ENCODE measurements around the gene GALR1.
A peak's percentile ranks its signal among the peaks of the same experiment; 100 is the strongest.
"Not testable (repeated sequence)": the region's sequence is repeated elsewhere in the genome, so short reads cannot be mapped to it uniquely, and the experiment has no call there.

The GALR1 gene

DNA sequence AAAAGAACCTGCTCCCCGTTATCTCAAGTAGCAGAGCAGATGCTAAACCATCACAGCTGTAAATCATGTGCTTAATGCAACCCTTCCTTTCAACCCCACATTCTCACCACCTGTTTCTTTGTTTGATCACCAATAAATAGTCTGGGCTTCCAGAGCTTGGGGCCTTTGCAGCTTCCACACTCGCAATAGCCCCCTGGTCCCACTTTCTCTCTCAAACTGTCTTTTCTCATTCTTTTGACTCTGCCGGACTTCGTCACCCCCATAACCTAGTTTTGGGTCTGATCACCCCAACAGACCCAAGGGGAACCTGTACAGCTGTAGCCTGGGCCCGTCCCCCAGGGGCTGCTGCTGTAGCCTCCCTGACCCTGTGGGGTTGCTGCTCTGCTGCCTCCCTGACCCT lies 10.4 kb upstream of the GALR1 start:
- DNase-seq; intact Hi-C loops (cut with DNase I): not testable (repeated sequence)

- DNase-seq: no peak
- intact Hi-C loops (cut with DNase I): no loop called here
Observed at GRCh38 chr18:77248873-77249568, 627 bp upstream of the GALR1 start.

- intact Hi-C loops (cut with DNase I): no loop called here
- DNase-seq: no peak
Observed at GRCh38 chr18:77250501-77250925, 865 bp downstream of the GALR1 start.

DNA sequence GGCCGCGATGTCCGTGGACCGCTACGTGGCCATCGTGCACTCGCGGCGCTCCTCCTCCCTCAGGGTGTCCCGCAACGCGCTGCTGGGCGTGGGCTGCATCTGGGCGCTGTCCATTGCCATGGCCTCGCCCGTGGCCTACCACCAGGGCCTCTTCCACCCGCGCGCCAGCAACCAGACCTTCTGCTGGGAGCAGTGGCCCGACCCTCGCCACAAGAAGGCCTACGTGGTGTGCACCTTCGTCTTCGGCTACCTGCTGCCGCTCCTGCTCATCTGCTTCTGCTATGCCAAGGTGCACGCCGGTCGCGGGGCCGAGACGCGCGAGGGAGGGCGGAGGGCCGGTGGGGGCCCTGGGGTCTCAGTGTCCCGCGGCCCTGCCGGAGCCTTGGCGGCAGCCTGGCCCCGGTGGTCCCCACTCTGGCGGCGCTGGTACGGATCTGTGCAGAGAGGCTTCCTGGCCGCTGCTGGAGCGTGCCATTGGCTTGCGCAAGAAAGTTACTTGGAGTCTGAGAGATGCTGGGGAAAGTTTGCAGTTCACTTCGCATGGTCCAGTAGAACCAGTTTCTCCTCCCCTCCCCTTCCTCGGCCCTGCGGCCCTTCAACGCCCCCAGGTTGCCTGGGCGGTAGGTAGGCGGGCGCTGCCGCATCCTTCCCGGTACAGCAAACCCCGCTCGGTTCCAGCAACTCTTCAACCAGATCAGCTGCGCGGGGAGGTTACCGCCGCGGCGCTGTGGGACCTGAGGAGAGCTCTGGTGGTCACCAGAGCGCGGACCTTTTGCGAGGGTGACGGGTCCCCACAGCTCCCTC lies 1.5 kb downstream of the GALR1 start:
- intact Hi-C loops (cut with DNase I): no loop called here
- peak in 3 of 42 donors; percentile 12 to 14 (median 13) for DNase-seq

DNA sequence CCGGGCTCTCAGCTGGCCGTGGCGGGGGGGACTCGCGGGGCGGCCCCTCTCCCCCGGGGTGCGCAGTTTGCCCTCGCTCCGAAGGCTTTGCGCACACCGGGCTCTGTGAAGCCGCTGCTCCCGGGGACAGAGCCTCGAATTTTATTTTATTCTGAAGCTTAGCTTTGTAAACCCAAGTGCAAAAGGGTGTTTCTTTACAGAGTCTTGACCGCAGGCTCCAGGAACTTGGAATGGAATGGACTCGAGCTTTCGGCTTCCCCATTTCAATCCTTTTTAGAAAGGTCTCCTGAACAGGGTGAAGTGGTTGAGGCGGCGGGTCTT lies 2.0 kb downstream of the GALR1 start:
- DNase-seq: no peak
- intact Hi-C loops (cut with DNase I): no loop called here

GRCh38 chr18:77254711-77255405 lies 5.2 kb downstream of the GALR1 start:
- intact Hi-C loops (cut with DNase I): no loop called here
- DNase-seq: no peak

GRCh38 chr18:77255426-77256105 lies 5.9 kb downstream of the GALR1 start:
- DNase-seq: no peak
- intact Hi-C loops (cut with DNase I): no loop called here

DNA sequence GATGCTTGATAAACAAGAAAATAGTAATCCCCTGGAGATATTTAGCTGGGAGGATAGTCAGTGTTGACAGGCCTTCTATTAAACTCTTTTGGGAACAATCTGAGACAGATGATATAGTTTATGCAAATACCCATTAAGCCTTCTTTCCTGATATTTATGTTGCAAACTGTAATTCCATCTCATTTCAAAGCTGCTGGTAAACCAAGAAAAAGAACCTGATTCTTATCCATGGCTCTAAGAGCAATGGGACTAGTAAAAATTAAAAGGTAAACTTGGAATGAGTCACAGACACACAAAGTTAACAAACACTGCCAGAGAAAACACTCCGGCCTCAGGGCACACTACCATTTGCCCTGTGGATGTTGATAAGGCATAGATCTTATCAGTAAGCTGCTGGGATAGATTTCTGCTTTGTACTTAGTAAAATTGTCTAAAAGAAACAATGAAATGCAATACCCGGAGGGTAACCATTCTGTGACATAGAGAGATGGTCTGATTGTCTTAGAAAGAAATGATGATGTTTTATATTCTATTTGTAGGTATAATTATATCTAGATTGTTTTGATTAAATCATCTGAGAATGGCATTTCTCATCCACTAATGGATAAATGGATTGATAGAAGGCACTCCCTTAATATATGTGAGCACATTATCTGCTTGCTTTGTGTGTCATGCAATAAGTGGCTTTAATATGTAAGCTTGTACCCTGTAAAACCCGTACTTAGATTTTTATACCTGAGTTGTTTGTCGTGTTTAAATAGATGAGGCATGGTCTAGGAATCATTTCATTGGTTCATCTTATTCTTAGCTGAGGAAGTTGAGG lies 13.2 kb downstream of the GALR1 start:
- no peak for DNase-seq
- intact Hi-C loops (cut with DNase I): no loop called here

GRCh38 chr18:77263466-77263763 lies 13.8 kb downstream of the GALR1 start:
- DNase-seq: no peak
- intact Hi-C loops (cut with DNase I): no loop called here

DNA sequence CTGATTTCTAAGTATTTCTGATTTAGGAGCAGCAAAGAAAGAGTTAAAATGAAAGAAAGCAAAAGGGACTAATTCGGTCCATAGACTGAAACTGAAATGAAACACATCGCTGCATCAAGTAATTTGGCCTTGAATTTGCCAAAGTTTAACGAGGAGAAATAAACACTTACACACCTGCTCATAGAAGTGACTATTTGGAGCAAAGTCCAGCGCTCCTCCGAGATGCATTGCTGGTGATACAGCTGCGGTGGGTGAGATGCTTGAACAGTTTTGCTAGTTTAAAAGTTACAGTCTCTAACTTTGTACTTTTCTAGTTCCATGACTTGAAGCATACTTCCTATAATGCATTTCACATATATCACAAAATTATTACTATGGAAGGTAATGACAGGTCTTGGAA lies 18.3 kb downstream of the GALR1 start:
- DNase-seq: no peak
- intact Hi-C loops (cut with DNase I): no loop called here

GRCh38 chr18:77268456-77268855 lies 18.8 kb downstream of the GALR1 start:
- no peak for DNase-seq
- intact Hi-C loops (cut with DNase I): no loop called here

DNA sequence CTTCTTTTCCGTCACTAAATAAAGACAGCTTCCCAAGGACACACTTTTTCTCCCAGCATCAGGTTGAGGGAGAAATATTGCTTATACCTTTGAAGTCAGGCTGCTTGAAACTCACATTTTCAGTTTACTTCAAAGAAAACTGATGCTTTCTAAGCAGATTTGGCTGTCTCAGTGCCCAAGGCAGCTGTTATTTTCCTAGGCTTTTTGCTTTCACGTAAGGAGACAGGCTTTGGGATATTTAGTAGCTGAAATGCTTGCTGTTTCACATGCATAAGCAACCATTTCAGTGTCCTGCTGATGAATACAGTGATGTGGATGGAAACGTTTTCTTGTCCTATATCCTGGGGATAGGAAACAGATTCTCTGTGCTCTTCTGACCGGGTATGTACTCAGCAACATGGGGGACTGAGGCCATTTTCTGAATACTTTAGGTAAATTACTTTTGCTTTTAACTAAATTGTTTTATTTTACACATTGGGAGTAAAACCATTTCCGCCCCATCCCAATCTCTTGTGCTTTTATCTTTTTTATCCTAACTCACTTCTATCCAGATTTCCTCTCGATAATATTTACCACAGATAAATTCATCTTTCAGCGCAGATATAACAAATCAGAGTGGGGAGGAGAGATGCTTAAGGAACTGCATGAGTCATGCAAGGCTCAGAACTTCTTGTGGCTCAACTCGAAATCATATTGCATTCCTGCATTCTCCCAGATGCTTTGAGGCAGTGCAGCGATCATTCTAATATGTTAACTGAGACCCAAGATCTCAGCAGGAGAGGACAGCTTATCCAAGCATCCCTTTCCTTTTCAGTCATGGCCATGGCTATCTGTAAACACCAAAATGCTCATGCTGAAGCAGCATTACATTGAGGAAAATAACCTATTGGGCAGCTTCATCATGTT lies 22.2 kb downstream of the GALR1 start:
- intact Hi-C loops (cut with DNase I): no loop called here
- no peak for DNase-seq

GRCh38 chr18:77290841-77291240 lies 41.2 kb downstream of the GALR1 start:
- DNase-seq; intact Hi-C loops (cut with DNase I): not testable (repeated sequence)

DNA sequence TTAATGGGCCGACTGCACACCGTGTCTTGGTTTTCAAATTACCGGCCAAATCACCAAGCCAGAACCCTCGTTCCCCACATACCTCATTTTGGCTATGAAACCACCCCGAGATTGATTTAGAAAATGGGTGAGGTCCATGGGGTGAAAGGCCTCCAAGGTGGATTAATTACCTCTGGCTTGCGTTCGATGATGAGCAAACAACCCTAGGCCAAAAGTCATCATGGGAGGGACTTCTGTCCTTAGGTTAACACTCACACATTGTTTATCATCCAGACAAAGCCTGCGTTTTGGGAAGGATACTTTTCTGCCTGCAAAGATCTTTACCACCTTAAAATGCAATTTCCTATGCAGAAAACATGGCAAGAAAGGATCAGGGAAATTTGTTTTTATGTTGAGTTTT lies 48.5 kb downstream of the GALR1 start:
- no peak for DNase-seq
- intact Hi-C loops (cut with DNase I): no loop called here

GRCh38 chr18:77299706-77300105 lies 50.1 kb downstream of the GALR1 start:
- intact Hi-C loops (cut with DNase I): no loop called here

DNA sequence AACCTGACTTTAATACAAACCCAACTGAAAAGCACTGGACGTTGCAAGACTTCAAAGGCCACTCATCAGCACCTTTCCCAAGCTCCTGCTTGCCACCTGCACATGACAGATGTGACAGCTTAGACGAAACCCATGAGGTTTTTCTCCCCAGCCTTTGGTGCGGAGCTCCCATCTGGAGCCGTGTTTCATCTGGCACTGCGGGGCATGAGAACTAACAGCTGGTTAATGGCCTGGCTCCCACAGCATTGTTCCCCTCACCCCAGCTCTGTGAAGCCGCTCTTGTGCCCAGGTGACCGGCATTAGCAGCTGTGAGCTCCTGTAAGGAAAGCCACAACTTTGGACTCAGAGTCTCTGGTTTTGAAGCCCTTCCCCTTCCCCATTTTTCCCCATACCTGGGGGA lies 50.9 kb downstream of the GALR1 start:
- intact Hi-C loops (cut with DNase I): no loop called here
- no peak for DNase-seq

More at GRCh38 chr18:77299706-77300105, 50.1 kb downstream of the GALR1 start:
- no peak for DNase-seq

GRCh38 chr18:77304268-77304667 lies 54.6 kb downstream of the GALR1 start:
- intact Hi-C loops (cut with DNase I): no loop called here
- no peak for DNase-seq

DNA sequence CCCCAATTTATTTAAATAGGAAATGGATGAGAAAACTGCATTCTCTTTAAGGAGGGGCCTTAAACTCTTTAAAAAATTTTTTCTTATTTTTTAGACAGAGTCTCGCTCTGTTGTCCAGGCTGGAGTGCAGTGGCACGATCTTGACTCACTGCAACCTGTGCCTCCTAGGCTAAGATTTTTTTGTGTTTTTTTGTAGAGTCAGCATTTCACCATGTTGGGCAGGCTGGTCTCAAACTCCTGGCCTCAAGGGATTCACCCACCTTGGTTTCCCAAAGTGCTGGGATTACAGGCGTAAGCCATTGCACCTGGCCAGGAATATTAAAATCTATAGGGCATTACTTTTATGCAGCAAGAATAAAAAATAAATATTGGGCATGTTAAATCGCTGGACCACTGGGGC lies 56.0 kb downstream of the GALR1 start:
- intact Hi-C loops (cut with DNase I): no loop called here
- DNase-seq: no peak

All from head of caudate nucleus (tissue), 42 donors.